ENCODE data around the gene ATPAF2.

The ATPAF2 gene

GRCh38 chr17:18038861-18039534 is at the start of gene ATPAF2, which contains the start of gene GID4:
Gene ATPAF2 (minus strand): TSS chr17:18039168. CDS start chr17:18039013, 155 bp downstream.
Gene GID4 (plus strand): TSS chr17:18039408. CDS start chr17:18039465, 57 bp downstream.
- peak; percentile 98 to 99 for DNase-seq (ENCODE audit: low read depth in 2 of 2)

GRCh38 chr17:18087610-18088491 is 48.9 kb upstream of the ATPAF2 start, which contains the start of gene DRG2:
Gene DRG2 (plus strand): TSS chr17:18087948. CDS start chr17:18088024, 76 bp downstream.
- peak; percentile 80 to 89 for DNase-seq (ENCODE audit: low read depth in 2 of 2)

- no peak for DNase-seq (ENCODE audit: low read depth in 2 of 2)
These were observed 45.3 kb upstream of the ATPAF2 start for GRCh38 chr17:18084256-18084655.

GRCh38 chr17:18079543-18079942 is 40.6 kb upstream of the ATPAF2 start:
- no peak for DNase-seq (ENCODE audit: low read depth in 2 of 2)

- no peak for DNase-seq (ENCODE audit: low read depth in 2 of 2)
These were observed 38.0 kb upstream of the ATPAF2 start for GRCh38 chr17:18076936-18077335.

- DNase-seq (ENCODE audit: low read depth in 2 of 2), result no peak
These were observed 35.8 kb upstream of the ATPAF2 start for GRCh38 chr17:18074566-18075272.

GRCh38 chr17:18071751-18072150 is 32.8 kb upstream of the ATPAF2 start:
- DNase-seq (ENCODE audit: low read depth in 2 of 2), result no peak

GRCh38 chr17:18070861-18071340 is 31.9 kb upstream of the ATPAF2 start:
- no peak for DNase-seq (ENCODE audit: low read depth in 2 of 2)

- DNase-seq (ENCODE audit: low read depth in 2 of 2), result no peak
These were observed 30.1 kb upstream of the ATPAF2 start for GRCh38 chr17:18069101-18069500.

GRCh38 chr17:18066866-18067265 is 27.9 kb upstream of the ATPAF2 start:
- DNase-seq (ENCODE audit: low read depth in 2 of 2), result no peak

- DNase-seq (ENCODE audit: low read depth in 2 of 2), result no peak
These were observed 26.6 kb upstream of the ATPAF2 start for GRCh38 chr17:18065546-18065945.

GRCh38 chr17:18064053-18064452 is 25.1 kb upstream of the ATPAF2 start:
- DNase-seq (ENCODE audit: low read depth in 2 of 2), result no peak

- DNase-seq (ENCODE audit: low read depth in 2 of 2), result no peak
These were observed 20.3 kb upstream of the ATPAF2 start for GRCh38 chr17:18059283-18059682.

- no peak for DNase-seq (ENCODE audit: low read depth in 2 of 2)
These were observed 17.2 kb upstream of the ATPAF2 start for GRCh38 chr17:18056214-18056613.

- DNase-seq (ENCODE audit: low read depth in 2 of 2), result no peak
These were observed 16.6 kb upstream of the ATPAF2 start for GRCh38 chr17:18055597-18055996.

- no peak for DNase-seq (ENCODE audit: low read depth in 2 of 2)
These were observed 6.9 kb upstream of the ATPAF2 start for GRCh38 chr17:18045691-18046350.

GRCh38 chr17:18044609-18045008 is 5.6 kb upstream of the ATPAF2 start:
- DNase-seq (ENCODE audit: low read depth in 2 of 2), result no peak

GRCh38 chr17:18043491-18043890 is 4.5 kb upstream of the ATPAF2 start:
- DNase-seq (ENCODE audit: low read depth in 2 of 2), result no peak

GRCh38 chr17:18042983-18043382 is 4.0 kb upstream of the ATPAF2 start:
- no peak for DNase-seq (ENCODE audit: low read depth in 2 of 2)

- DNase-seq (ENCODE audit: low read depth in 2 of 2), result no peak
These were observed 2.8 kb upstream of the ATPAF2 start for GRCh38 chr17:18041776-18042175.

- no peak for DNase-seq (ENCODE audit: low read depth in 2 of 2)
These were observed 1.4 kb upstream of the ATPAF2 start for GRCh38 chr17:18040261-18040858.

Measured in stimulated activated CD4-positive, alpha-beta T cell treated with anti-CD3 and anti-CD28 coated beads, Interleukin-12 subunit alpha, Interleukin-12 subunit beta, amount 100 ng/mL, for 24 hours (primary cell).